GM12873 (cell line): ENCODE data around the gene PRPF38A.

Source experiments
- CTCF ChIP-seq: IDR thresholded peaks from 2 replicates; pipeline ENCODE4 v1.5.1; 2012; ENCODE audit warnings: low read depth, mild to moderate bottlenecking, moderate library complexity, low read length, control low read depth; ENCODE audit not compliant: insufficient read depth; ENCODE audit errors: missing control alignments

PRPF38A gene

GRCh38 chr1:52435650-52436049, 31.2 kb downstream of the PRPF38A start:
- TF ChIP-seq CTCF, result no peak

- no peak for TF ChIP-seq CTCF
Measured at GRCh38 chr1:52436817-52437216, 32.4 kb downstream of the PRPF38A start.

GRCh38 chr1:52439976-52440375, 35.6 kb downstream of the PRPF38A start:
- no peak for TF ChIP-seq CTCF

GRCh38 chr1:52444463-52444862, 40.1 kb downstream of the PRPF38A start:
- no peak for TF ChIP-seq CTCF

- no peak for TF ChIP-seq CTCF
Measured at GRCh38 chr1:52454127-52454526, 49.7 kb downstream of the PRPF38A start.

- TF ChIP-seq CTCF, result no peak
Measured at GRCh38 chr1:52454779-52455178, 50.4 kb downstream of the PRPF38A start.

- TF ChIP-seq CTCF, result no peak
Measured at GRCh38 chr1:52455686-52456085, 51.3 kb downstream of the PRPF38A start.
